Endometrial microvascular endothelial cells (primary cell): ENCODE data around the gene USP2. TPM values are rescaled to one million over a fixed set of nuclear protein-coding genes. Genes with fewer than 3 reads are reported as not detected.

Experiments used
- in situ Hi-C: cut with HindIII; loops from 2 replicates; pipeline ENCODE4 v1.10.0; 2017; ENCODE audit warnings: low sequenced_read_pairs, low pct_unique_long_range_greater_than_20kb; ENCODE audit errors: inconsistent ontology term
- total RNA-seq: library from RNA; depleted of rRNA; stranded (reverse); fragments of >200 nt; gene quantifications from one replicate; pipeline ENCODE4 v1.2.3, GENCODE V29; 2015; ENCODE audit errors: inconsistent ontology term

Gene USP2
- total RNA-seq, 1 donor from 2014 or later = not detected

- in situ Hi-C loops = no loop called here
Observed at GRCh38 chr11:119337581-119338317, 43.7 kb downstream of the USP2 start.

- in situ Hi-C loops = no loop called here
Observed at GRCh38 chr11:119336744-119337469, 44.6 kb downstream of the USP2 start.

DNA sequence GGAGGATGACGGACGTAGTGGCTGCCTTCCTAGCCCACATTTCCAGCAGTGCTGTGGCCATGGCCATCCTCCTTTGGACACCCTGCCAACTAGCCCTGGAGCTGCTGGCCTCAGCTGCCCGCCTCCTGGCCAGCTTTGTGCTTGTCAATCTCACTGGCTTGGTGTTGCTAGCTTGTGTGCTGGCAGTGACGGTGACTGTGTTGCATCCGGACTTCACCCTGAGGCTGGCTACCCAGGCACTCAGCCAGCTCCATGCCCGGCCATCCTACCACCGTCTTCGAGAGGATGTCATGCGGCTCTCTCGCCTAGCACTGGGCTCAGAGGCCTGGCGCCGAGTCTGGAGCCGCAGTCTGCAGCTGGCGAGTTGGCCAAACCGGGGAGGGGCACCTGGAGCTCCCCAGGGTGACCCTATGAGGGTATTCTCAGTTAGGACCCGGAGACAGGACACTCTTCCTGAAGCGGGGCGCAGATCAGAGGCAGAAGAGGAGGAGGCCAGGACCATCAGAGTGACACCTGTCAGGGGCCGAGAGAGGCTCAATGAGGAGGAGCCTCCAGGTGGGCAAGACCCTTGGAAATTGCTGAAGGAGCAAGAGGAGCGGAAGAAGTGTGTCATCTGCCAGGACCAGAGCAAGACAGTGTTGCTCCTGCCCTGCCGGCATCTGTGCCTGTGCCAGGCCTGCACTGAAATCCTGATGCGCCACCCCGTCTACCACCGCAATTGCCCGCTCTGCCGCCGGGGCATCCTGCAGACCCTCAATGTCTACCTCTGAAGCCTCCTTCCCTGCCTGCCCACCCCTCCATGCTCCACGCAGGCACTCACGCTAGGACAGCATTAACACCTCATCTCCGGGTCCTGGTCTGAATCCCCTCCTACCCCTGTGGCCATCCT, 45.6 kb downstream of the USP2 start:
- in situ Hi-C loops = no loop called here

- in situ Hi-C loops = no loop called here
Observed at GRCh38 chr11:119335091-119335654, 46.3 kb downstream of the USP2 start.

- in situ Hi-C loops = no loop called here
Observed at GRCh38 chr11:119334174-119334930, 47.1 kb downstream of the USP2 start, which contains the start of gene RNF26. Gene RNF26 (plus strand): TSS chr11:119334527. CDS start chr11:119335123, 596 bp downstream.

DNA sequence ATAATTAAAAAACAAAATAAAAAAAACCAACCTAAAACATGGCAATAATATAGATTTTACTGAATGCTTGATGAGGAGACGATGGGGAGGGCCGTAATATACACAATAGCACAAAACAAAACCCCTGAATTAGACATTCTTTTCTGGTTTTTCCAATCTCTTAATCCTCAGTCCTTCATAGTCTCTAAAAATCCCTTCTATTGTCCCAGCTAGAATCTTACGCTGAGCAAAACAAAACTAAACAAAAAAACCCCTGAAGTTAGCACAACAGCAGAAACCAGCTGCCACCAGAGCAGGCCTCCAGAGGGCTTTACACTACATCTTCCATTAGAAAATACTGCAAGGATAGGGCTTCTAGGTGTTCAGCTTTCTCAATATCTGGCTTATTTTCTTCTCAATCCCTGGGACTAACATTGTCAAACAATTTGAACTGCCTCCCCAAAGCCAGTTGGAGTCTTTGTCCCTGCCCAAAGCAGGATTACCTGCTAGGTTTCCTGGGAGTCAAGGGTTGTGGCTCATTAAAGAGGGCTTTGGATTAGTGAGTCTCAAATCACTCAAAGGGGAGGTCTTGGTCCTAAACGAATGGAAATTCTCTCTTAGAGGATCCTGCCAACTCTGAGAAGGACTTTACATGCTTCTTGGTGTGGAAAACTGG, 49.3 kb downstream of the USP2 start:
- in situ Hi-C loops = no loop called here

- in situ Hi-C loops = no loop called here
Observed at GRCh38 chr11:119330237-119330636, 51.3 kb downstream of the USP2 start.

DNA sequence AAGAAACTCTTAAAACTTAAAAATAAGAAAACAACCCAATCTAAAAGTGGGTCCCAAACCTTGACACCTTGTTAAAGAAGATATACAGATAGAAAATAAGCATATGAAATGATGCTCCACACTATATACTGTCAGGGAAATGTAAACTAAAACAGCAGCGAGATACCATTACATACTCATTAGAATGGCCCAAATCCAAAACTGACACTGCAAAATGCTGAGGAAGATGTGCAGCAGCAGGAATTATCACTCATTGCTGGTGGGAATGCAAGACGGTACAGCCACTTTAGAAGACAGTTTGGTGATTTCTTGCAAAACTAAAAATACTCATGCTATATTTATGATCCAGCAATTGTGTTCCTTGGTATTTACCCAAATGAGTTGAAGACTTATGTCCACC, 52.2 kb downstream of the USP2 start:
- in situ Hi-C loops = no loop called here

- in situ Hi-C loops = no loop called here
Observed at GRCh38 chr11:119324189-119324588, 57.3 kb downstream of the USP2 start.

GRCh38 chr11:119323532-119324033, 57.9 kb downstream of the USP2 start:
- in situ Hi-C loops = no loop called here

DNA sequence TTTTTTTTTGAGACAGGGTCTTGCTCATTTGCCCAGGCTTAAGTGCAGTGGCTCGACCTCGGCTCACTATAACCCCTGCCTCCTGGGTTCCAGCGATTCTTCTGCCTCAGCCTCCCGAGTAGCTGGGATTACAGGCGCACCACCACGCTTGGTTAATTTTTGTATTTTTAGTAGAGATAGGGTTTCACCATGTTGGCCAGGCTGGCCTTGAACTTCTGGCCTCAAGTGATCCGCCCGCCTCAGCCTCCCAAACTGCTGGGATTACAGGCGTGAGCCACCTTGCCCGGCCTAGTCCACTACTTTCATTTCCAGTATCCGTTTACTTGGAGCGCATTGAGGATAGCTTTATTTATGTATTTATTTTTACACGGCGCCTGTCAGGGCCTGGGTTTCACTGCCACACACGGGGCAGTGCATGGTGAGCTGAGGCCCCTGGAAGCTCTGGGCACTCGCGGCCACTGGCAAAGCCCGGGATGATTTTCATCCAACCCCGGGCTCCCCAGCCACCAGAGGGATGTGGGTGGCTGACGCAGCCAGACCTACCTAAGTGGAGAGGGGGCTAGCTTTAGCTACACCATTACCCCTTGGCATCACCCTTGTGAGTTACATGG, 58.5 kb downstream of the USP2 start:
- in situ Hi-C loops = no loop called here

GRCh38 chr11:119322360-119322739, 59.1 kb downstream of the USP2 start:
- in situ Hi-C loops = no loop called here

GRCh38 chr11:119320776-119321524, 60.5 kb downstream of the USP2 start:
- in situ Hi-C loops = no loop called here

GRCh38 chr11:119320240-119320775, 61.2 kb downstream of the USP2 start:
- in situ Hi-C loops = no loop called here

GRCh38 chr11:119319700-119320239, 61.7 kb downstream of the USP2 start:
- in situ Hi-C loops = no loop called here

- in situ Hi-C loops = no loop called here
Observed at GRCh38 chr11:119319136-119319699, 62.3 kb downstream of the USP2 start.
